ENCODE data around the gene A3GALT2.

The A3GALT2 gene

DNA sequence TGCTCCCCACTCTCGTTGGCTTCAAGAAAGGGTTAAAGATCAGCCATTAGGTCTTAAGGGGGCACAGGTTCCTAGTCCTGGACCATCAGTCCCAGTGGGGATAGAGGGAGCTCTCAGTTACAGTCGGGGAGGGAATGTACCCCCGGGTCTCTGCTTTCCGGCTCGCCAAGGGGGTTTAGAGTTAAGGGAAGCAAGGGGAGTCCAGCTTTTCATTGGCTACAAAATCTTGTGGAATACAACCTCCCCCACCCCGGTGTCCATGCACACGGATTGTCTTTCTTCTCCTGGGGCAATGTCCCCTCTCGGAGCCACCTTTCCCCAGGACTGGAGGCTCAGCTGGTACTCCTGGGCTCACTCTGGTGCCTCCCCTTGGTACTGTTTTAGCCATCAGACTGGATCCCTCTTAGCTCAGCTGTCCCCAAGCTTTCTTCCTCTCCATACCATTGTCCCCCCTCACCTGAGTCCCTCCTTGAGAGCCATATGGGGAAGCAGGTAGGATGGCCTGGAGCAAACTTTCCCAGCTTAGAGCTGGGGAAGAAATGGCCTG lies at the start of gene A3GALT2:
Gene A3GALT2 (minus strand): TSS at position 480 of the 547 bp plus-strand sequence. CDS start 0 bp downstream, at position 480.
- H3K27ac ChIP-seq = no peak within 1 kb of the TSS

GRCh38 chr1:33370301-33370700 lies 49.4 kb upstream of the A3GALT2 start:
- TF ChIP-seq ZFX (IDR thresholded peaks at IDR 0.05) = no peak

More for the DNA sequence above, at the start of gene A3GALT2:
- TF ChIP-seq ZFX (IDR thresholded peaks at IDR 0.05) = no peak
- no peak for TF ChIP-seq CTCF (conservative IDR thresholded peaks at IDR 0.05)

DNA sequence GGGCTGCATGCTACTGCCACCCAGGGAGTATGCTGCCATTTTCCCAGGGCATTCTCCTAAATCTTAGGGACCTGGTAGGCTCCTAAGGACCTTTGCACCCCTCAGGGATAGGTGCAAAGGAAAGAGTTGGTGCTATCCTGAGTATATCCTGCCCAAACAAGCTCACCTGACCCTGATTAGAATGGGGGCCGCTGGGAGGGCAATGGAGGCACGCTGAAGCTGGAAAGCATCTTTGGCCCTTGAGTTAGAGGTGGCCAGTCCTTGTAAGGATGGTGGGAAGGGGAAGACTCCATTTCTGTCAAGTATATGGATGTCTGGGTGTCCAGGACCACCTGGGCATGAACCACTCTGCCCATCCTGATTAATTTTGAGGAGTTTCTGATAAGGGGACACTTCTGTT lies 48.9 kb upstream of the A3GALT2 start:
- no peak overlapping the region for H3K27ac ChIP-seq
- TF ChIP-seq ZFX (IDR thresholded peaks at IDR 0.05) (no peak), CTCF (conservative IDR thresholded peaks at IDR 0.05) (no peak)

More at GRCh38 chr1:33370301-33370700, 49.4 kb upstream of the A3GALT2 start:
- H3K27ac ChIP-seq = no peak overlapping the region

GRCh38 chr1:33369081-33369480 lies 48.2 kb upstream of the A3GALT2 start:
- no peak overlapping the region for H3K27ac ChIP-seq
- TF ChIP-seq CTCF (conservative IDR thresholded peaks at IDR 0.05) (no peak), ZFX (IDR thresholded peaks at IDR 0.05) (no peak)

- TF ChIP-seq CTCF (conservative IDR thresholded peaks at IDR 0.05) (no peak), ZFX (IDR thresholded peaks at IDR 0.05) (no peak)
- no peak overlapping the region for H3K27ac ChIP-seq
Observed at GRCh38 chr1:33368431-33368830, 47.5 kb upstream of the A3GALT2 start.

DNA sequence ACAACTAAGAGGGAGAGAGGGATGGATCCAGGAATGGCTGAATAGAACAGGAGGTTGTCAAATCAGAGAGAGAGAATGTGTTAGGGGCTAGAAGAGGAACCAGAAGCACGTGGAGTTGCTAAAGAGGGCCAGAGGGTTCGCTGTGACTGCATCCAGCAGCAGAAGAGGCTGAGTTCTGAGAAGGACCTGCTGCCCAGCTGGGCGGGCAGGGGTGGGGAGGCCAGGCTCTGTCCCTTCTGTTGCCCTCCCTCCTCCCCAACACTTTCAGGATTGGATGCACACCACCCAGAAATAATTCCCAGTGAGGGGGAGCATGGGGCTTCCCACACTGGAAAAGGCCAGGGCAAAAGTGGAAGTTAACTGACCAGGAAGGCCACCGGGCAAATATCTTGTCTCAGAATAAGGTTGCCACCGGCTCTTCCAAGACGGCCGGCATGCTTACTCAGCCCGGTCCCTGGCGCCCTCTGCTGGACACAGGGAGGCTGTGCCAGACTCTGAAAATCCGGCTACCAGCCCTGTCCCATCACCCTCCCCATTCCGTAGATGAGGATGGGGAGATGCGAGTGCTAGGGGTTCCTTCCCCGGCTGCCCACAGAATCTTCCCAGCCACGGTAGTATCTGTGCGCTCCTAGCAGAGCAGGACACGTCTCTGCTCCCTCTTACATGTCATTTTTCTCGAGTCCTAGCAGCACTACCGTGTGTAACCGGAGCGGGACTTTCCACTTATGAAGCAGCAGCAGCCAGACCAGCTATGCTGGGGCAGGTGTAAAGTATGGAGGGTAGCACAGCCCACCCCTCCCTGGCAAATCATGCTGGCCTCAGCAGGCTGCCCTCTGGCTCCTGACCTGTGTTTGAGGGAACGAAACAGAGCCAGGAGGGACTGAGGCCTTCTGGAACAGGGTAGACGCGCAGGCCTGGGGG lies 46.8 kb upstream of the A3GALT2 start:
- TF ChIP-seq CTCF (conservative IDR thresholded peaks at IDR 0.05) = peak; percentile 98
- no peak for TF ChIP-seq ZFX (IDR thresholded peaks at IDR 0.05)
- no peak overlapping the region for H3K27ac ChIP-seq

GRCh38 chr1:33366762-33367484 lies 46.0 kb upstream of the A3GALT2 start:
- H3K27ac ChIP-seq = no peak overlapping the region
- TF ChIP-seq ZFX (IDR thresholded peaks at IDR 0.05) (no peak), CTCF (conservative IDR thresholded peaks at IDR 0.05) (no peak)
